ENCODE results near the gene CLEC10A.

- TF ChIP-seq L3MBTL2 (conservative IDR thresholded peaks at IDR 0.05) = no peak
- TF ChIP-seq FOXK2 (IDR thresholded peaks at IDR 0.05) = no peak
- TF ChIP-seq BHLHE40 (IDR thresholded peaks at IDR 0.05; ENCODE audit: borderline replicate concordance) = no peak
- TF ChIP-seq HDGF (IDR thresholded peaks at IDR 0.05; ENCODE audit: borderline replicate concordance) = no peak
- TF ChIP-seq, protein P1, sequence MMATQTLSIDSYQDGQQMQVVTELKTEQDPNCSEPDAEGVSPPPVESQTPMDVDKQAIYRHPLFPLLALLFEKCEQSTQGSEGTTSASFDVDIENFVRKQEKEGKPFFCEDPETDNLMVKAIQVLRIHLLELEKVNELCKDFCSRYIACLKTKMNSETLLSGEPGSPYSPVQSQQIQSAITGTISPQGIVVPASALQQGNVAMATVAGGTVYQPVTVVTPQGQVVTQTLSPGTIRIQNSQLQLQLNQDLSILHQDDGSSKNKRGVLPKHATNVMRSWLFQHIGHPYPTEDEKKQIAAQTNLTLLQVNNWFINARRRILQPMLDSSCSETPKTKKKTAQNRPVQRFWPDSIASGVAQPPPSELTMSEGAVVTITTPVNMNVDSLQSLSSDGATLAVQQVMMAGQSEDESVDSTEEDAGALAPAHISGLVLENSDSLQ (IDR thresholded peaks at IDR 0.05) = no peak
- TF ChIP-seq ARNT (IDR thresholded peaks at IDR 0.05) = no peak
- TF ChIP-seq SUZ12 (IDR thresholded peaks at IDR 0.05) = no peak
These were observed 27.1 kb upstream of the CLEC10A start for GRCh38 chr17:7107012-7107754.
